Measurements from ENCODE around the gene KCNC3.
"Not testable (repeated sequence)": the region's sequence is repeated elsewhere in the genome, so short reads cannot be mapped to it uniquely, and the experiment has no call there.

The KCNC3 gene

DNA sequence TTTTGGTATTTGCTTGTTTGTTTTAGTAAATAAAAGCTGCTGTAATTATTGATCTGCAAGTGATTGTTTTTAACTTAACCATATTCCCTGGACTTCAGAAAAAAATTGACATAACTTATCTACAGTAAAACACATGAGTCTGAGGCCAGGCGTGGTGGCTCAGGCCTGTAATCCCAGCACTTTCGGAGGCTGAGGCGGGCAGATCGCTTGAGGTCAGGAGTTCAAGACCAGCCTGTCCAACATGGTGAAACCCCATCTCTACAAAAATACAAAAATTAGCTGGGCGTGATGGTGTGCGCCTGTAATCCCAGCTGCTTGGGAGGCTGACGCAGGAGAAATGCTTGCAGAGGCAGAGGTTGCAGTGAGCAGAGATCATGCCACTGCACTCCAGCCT, 24.3 kb upstream of the KCNC3 start:
- not testable (repeated sequence) for DNase-seq (ENCODE audit: low read depth in 2 of 2)

GRCh38 chr19:50352242-50352641, 23.1 kb upstream of the KCNC3 start:
- no peak for DNase-seq (ENCODE audit: low read depth in 2 of 2)

- no peak for DNase-seq (ENCODE audit: low read depth in 2 of 2)
These were observed 20.3 kb upstream of the KCNC3 start for GRCh38 chr19:50349277-50350057.

DNA sequence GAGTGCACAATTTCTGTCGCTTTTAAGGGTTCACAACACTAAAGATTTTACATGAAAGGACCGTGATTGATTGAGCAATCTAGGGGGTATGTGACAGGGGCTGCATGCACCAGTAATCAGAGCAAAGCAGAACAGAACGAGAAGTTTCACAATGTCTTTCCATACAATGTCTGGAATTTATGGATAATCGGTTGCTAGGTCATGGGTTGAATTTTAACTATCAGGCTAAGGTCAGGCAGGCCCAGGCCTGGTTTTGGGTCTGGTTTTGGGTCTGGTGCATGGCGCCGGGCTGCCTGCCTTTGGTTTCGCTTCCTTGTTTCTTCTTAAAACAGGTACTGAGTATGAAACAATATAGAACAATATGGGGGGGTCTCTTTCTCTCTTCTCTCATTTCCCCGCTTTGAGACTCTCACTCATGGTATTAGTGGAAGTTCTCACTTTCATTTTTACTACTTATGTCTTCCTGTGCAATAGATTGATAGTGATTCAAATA, 18.0 kb upstream of the KCNC3 start:
- DNase-seq (ENCODE audit: low read depth in 2 of 2), result not testable (repeated sequence)

- DNase-seq (ENCODE audit: low read depth in 2 of 2), result no peak
These were observed 15.6 kb upstream of the KCNC3 start for GRCh38 chr19:50344661-50345318.

DNA sequence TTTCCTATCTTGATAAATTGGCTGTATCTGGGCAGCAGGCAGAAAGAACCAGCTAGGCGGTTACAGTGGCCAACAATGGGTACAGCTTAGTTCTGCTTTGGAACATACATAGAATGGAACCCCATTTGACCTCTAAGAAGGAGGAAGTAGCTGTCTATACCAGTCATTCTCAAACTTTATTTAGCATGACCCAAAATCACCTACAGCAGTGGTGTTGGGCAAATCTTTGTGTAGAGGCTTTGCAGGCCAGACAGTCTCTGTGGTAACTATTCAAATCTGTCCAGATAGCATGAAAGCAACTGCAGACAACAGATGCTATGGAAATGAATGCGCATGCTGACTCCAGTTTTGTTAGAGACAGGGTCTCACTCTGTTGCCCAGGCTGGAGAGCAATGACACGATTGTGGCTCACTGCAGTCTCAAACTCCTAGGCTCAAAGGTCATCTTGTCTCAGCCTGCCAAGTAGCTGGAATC, 12.0 kb upstream of the KCNC3 start:
- no peak for DNase-seq (ENCODE audit: low read depth in 2 of 2)

- DNase-seq (ENCODE audit: low read depth in 2 of 2), result no peak
These were observed 11.2 kb upstream of the KCNC3 start for GRCh38 chr19:50340331-50340730.

- not testable (repeated sequence) for DNase-seq (ENCODE audit: low read depth in 2 of 2)
These were observed 7.9 kb upstream of the KCNC3 start for GRCh38 chr19:50337031-50337430.

- no peak for DNase-seq (ENCODE audit: low read depth in 2 of 2)
These were observed 5.7 kb upstream of the KCNC3 start for GRCh38 chr19:50334741-50335421.

DNA sequence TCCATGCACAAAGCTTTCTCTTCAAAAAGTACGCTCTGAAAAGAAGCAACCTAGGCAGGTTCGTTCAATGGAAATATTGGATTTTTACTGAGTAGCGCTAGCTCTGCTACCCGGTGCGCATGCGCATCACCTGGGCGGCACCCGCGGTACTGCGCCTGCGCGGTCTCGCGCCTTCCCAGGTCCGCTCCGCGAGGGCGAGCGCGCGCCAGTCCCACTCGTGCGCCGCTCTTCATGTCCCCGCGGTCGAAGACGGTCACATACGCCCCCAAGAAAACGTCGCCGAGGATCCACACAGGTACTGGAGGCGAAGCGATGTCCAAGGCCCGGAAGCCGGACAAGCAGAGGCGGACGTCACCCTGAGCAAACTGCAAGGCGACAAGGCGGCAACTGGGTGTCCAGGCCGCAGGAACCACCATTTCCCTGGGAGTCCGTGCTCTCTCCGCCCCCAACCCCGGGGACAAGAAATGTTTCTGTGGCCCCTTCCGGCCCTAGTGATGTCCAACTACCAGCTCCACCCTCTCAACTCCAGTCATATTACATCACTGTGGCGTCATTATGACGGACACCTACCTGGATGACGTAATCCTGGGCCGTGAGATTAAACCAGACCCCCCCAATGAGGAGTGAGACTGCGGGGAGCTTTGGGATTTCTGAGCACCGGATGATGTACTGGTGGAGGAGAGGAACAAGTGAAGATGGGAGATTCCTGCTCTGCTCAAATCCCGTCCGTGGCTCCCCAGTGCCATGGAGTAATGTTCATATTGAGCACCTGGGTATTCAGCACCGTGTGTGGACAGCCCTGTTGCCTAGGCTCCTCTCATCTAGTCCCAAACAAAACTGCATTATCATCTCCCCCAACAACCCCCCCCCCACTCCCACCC, 4.8 kb upstream of the KCNC3 start:
- peak; percentile 70 to 79 for DNase-seq (ENCODE audit: low read depth in 2 of 2)

- peak; percentile 92 for DNase-seq (ENCODE audit: low read depth in 2 of 2)
These were observed 4.1 kb upstream of the KCNC3 start for GRCh38 chr19:50333235-50333736.

- no peak for DNase-seq (ENCODE audit: low read depth in 2 of 2)
These were observed 3.3 kb upstream of the KCNC3 start for GRCh38 chr19:50332244-50333038.

DNA sequence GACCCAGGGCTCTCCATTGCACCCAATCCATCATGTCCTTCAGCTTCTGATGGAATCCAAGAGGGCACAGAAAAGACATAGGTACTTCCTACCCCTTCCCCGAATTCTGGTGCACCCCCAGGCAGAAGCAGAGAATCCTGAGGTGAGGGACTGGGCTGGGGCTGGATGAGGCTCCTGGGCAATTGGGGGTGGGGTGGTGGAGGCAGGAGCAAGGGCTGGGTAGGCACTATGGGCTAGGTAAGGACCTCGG, 2.7 kb upstream of the KCNC3 start:
- DNase-seq (ENCODE audit: low read depth in 2 of 2), result no peak

GRCh38 chr19:50331221-50331993, 2.2 kb upstream of the KCNC3 start:
- no peak for DNase-seq (ENCODE audit: low read depth in 2 of 2)

DNA sequence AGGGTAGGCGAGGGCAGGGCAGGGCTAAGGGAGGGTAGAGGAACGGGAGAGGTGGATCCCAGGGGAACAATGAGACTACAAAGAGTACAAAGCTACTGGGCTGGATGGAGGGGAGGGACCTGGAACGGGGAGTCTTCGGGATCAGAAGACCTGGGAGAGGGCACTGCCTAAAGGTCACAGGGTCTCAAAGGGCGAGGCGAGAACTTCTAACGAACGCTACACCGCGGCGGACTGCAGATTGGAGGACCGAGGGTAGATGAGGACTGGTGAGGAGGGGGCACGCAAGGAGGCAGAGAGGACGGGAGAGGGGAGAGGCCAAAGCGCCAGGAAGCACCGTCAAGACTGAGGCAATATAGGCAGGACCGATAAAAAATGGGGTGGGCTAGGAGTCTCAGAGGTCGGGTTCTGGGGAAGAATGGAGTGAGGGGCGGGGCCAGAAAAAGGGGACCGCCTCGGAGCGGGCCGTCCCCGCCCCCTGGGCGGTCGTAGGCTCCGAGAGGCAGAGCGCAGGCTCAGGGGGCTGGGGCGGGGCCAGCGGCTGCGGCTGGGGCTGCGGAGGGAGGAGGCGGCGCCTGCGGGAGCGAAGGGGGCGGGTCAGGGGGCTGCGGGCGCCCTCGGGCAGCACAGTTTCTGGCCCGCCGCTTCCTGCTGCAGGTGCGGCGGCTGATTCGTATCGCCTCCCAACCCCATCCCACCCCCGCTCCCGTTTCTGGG, 1.3 kb upstream of the KCNC3 start:
- peak; percentile 82 to 84 for DNase-seq (ENCODE audit: low read depth in 2 of 2)

- not testable (repeated sequence) for DNase-seq (ENCODE audit: low read depth in 2 of 2)
These were observed 733 bp upstream of the KCNC3 start for GRCh38 chr19:50329926-50330294.

DNA sequence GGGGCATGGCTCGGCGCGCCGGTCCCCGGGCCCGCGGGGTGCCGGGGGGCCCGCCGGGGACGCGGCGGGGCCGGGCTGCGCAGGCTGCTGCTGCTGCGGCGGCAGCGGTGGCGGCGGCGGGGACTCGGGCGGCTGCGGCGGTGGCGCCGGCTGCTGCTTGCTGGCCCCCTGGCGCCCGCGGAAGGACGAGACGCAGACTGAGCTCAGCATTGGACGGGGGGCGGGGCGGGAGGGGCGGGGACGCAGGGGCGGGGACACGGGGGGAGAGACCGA, 368 bp downstream of the KCNC3 start:
- DNase-seq (ENCODE audit: low read depth in 2 of 2), result no peak

GRCh38 chr19:50328224-50328872, 829 bp downstream of the KCNC3 start:
- peak in 1 of 2 donors; percentile 38 for DNase-seq (ENCODE audit: low read depth in 2 of 2)
